RPMI7951 (cell line): Measurements from ENCODE around the gene SAA4. TPM values are rescaled to one million over a fixed set of nuclear protein-coding genes. Genes with fewer than 3 reads are reported as not detected.
A peak's percentile ranks its signal among the peaks of the same experiment; 100 is the strongest.
"Not testable (repeated sequence)": the region's sequence is repeated elsewhere in the genome, so short reads cannot be mapped to it uniquely, and the experiment has no call there.

Source experiments
- DNase-seq: peaks from one replicate; pipeline ENCODE4 v3.0.0-alpha.2; 2012; ENCODE audit warnings: low read depth
- total RNA-seq: library from RNA; depleted of rRNA; stranded (reverse); fragments of >200 nt; shearing (Covaris generic); gene quantifications from 2 replicates; pipeline ENCODE4 v1.2.3, GENCODE V29; 2014

SAA4 gene
- total RNA-seq, 1 experiment from 2014 or later, result not detected

GRCh38 chr11:18247191-18247581 lies 10.6 kb upstream of the SAA4 start:
- DNase-seq, result not testable (repeated sequence)

GRCh38 chr11:18246379-18247190 lies 10.0 kb upstream of the SAA4 start:
- DNase-seq, result not testable (repeated sequence)

GRCh38 chr11:18245396-18245795 lies 8.8 kb upstream of the SAA4 start:
- no peak for DNase-seq

GRCh38 chr11:18243783-18244362 lies 7.3 kb upstream of the SAA4 start:
- DNase-seq, result peak; percentile 60

- no peak for DNase-seq
These were observed 3.1 kb upstream of the SAA4 start for GRCh38 chr11:18239655-18240054.

GRCh38 chr11:18235394-18236334 lies 938 bp downstream of the SAA4 start:
- no peak for DNase-seq

GRCh38 chr11:18233912-18234311 lies 2.7 kb downstream of the SAA4 start:
- DNase-seq, result no peak

- DNase-seq, result no peak
These were observed 5.7 kb downstream of the SAA4 start for GRCh38 chr11:18230859-18231258.

- DNase-seq, result no peak
These were observed 7.1 kb downstream of the SAA4 start for GRCh38 chr11:18229501-18229900.

GRCh38 chr11:18225913-18226312 lies 10.7 kb downstream of the SAA4 start:
- DNase-seq, result peak; percentile 5

- DNase-seq, result no peak
These were observed 12.8 kb downstream of the SAA4 start for GRCh38 chr11:18223591-18224387.

- DNase-seq, result no peak
These were observed 13.7 kb downstream of the SAA4 start for GRCh38 chr11:18222814-18223421.

- DNase-seq, result no peak
These were observed 15.2 kb downstream of the SAA4 start for GRCh38 chr11:18221274-18221876.

- DNase-seq, result no peak
These were observed 27.5 kb downstream of the SAA4 start for GRCh38 chr11:18209058-18209457.

- DNase-seq, result no peak
These were observed 31.8 kb downstream of the SAA4 start for GRCh38 chr11:18204771-18205170.

- no peak for DNase-seq
These were observed 32.4 kb downstream of the SAA4 start for GRCh38 chr11:18204220-18204619.

- peak; percentile 31 for DNase-seq
These were observed 32.9 kb downstream of the SAA4 start for GRCh38 chr11:18203723-18204122.

GRCh38 chr11:18197738-18198137 lies 38.9 kb downstream of the SAA4 start:
- DNase-seq, result not testable (repeated sequence)

- DNase-seq, result no peak
These were observed 40.1 kb downstream of the SAA4 start for GRCh38 chr11:18196532-18196931.

- no peak for DNase-seq
These were observed 43.6 kb downstream of the SAA4 start for GRCh38 chr11:18193010-18193409.

- DNase-seq, result no peak
These were observed 45.2 kb downstream of the SAA4 start for GRCh38 chr11:18191376-18191775.
